RWPE1 (cell line): ENCODE measurements around the gene EPS8L1.
A peak's percentile ranks its signal among the peaks of the same experiment; 100 is the strongest.

ENCODE experiments used
- CTCF ChIA-PET: fragments of 350-600 bp; sonication (Branson Sonifier 250); formaldehyde crosslinking; extraction: SDS; loops from one replicate; lab custom pipeline; 2021; lab: Yijun Ruan, JAX
- POLR2A ChIA-PET: fragments of 400-600 bp; formaldehyde crosslinking; extraction: SDS; loops from one replicate; lab custom pipeline; 2020; ENCODE audit warnings: antibody characterized with exemption; ENCODE audit not compliant: low non-redundant PET; lab: Yijun Ruan, JAX
- DNase-seq: peaks from one replicate; pipeline ENCODE4 v3.0.0; 2012; ENCODE audit warnings: low spot score
- H3K27ac ChIP-seq: fragments of 450-650 bp; 2 replicates; pipeline ENCODE4 v1.5.1; 2017
- TF ChIP-seq, protein P1 (sequence below): fragments of 450-650 bp; conservative IDR thresholded peaks from 2 replicates; pipeline ENCODE4 v1.5.1; 2017; ENCODE audit warnings: low read depth, mild to moderate bottlenecking

The EPS8L1 gene

DNA sequence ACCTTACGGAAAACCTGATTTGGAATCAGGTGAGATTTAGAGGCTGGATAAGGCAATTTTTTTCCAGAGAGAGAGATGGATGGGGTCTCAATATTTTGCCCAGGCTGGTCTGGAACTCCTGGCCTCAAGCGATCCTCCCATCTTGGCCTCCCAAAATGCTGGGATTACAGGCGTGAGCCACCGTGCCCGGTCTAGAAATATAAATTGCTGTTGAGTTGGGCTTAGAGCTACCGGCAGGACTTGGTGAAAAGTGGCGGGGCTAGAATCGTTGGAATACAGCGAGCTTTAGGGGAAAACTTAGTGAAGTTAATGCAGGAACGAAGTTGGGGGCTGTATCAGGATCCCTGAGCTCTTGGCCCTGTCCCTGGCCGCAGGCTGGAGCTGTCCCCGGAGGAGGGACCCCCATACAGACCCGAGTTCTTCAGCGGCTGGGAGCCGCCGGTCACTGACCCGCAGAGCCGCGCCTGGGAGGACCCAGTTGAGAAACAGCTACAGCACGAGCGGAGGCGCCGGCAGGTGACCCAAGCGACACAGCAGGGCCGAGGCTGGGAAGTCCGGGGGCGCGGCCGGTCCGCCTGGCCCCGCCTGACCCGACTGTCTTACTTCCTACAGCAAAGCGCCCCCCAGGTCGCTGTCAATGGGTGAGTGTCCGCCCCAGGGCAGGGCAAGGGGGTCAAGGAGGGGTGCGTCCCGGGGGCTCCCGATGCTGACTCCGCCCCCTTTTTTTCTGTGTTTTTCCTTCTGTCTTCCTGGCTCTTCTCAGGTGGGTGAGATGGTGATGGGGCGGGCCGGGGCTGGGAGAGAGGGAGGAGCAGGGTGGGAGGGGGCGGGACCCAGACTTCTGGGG, 7.6 kb downstream of the EPS8L1 start:
- CTCF ChIA-PET, result interaction anchor here (0.6 to 0.8 kb wide), 2 partner anchors 52 to 78 kb away, joined by 3 to 5 read pairs; no protein-coding TSS in a partner anchor
- DNase-seq, result no peak
- peak overlapping the region; percentile 35 for H3K27ac ChIP-seq
- TF ChIP-seq, protein P1, sequence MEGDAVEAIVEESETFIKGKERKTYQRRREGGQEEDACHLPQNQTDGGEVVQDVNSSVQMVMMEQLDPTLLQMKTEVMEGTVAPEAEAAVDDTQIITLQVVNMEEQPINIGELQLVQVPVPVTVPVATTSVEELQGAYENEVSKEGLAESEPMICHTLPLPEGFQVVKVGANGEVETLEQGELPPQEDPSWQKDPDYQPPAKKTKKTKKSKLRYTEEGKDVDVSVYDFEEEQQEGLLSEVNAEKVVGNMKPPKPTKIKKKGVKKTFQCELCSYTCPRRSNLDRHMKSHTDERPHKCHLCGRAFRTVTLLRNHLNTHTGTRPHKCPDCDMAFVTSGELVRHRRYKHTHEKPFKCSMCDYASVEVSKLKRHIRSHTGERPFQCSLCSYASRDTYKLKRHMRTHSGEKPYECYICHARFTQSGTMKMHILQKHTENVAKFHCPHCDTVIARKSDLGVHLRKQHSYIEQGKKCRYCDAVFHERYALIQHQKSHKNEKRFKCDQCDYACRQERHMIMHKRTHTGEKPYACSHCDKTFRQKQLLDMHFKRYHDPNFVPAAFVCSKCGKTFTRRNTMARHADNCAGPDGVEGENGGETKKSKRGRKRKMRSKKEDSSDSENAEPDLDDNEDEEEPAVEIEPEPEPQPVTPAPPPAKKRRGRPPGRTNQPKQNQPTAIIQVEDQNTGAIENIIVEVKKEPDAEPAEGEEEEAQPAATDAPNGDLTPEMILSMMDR, result no peak
- POLR2A ChIA-PET, result no interaction called here

DNA sequence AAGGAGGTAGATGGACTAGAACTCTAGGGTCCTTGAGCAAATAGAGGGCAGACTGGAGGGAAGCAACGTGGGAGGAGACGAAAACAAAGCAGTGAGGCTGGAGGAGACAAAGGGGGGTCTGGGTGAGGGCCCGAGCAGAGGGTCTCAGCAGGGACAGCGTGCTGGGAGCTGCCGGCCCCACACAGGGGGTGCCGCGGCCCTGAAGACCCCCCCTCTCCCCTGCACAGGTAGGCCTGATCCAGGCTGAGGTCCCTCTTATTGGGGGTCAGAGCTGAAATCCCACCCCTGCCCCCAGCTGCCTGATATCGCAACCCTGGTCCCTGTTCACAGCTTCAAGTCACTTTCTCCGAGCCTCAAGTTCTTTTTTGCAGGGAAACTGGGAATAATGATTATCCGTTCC, 8.7 kb downstream of the EPS8L1 start:
- no peak overlapping the region; the same call in 1 of the 2 replicates for H3K27ac ChIP-seq
- TF ChIP-seq, protein P1, result no peak
- CTCF ChIA-PET, result no interaction called here
- POLR2A ChIA-PET, result no interaction called here
- no peak for DNase-seq

DNA sequence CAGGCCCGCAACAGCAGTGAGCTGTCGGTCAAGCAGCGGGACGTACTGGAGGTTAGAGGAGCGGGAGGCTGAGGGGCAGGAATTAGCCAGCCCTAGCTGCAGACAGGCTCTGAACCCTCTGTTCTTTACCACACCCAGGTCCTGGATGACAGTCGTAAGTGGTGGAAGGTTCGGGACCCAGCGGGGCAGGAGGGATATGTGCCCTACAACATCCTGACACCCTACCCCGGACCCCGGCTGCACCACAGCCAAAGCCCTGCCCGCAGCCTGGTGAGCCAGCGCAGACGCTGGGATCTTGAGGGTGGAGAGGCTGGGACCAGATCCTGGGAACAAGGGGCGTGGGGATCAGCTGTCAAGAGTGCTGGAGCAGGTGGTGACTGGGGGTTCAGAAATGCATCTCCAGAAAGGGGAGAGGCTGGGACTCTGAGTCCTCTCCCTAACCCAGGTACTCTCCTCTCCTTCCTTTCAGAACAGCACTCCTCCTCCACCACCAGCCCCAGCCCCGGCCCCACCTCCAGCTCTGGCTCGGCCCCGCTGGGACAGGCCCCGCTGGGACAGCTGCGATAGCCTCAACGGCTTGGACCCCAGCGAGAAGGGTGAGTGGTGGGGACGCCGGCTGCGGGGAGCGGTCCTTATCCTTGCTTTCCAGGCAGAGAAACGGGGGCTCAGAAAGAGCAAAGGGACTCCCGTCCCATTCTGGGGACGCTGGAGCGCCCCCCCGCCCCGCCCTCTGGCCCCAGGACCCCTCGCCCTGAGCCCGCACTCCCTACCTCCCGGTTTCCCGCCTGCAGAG, 10.4 kb downstream of the EPS8L1 start:
- TF ChIP-seq, protein P1, result no peak
- CTCF ChIA-PET, result no interaction called here
- no peak for DNase-seq
- H3K27ac ChIP-seq, result no peak overlapping the region
- POLR2A ChIA-PET, result no interaction called here

DNA sequence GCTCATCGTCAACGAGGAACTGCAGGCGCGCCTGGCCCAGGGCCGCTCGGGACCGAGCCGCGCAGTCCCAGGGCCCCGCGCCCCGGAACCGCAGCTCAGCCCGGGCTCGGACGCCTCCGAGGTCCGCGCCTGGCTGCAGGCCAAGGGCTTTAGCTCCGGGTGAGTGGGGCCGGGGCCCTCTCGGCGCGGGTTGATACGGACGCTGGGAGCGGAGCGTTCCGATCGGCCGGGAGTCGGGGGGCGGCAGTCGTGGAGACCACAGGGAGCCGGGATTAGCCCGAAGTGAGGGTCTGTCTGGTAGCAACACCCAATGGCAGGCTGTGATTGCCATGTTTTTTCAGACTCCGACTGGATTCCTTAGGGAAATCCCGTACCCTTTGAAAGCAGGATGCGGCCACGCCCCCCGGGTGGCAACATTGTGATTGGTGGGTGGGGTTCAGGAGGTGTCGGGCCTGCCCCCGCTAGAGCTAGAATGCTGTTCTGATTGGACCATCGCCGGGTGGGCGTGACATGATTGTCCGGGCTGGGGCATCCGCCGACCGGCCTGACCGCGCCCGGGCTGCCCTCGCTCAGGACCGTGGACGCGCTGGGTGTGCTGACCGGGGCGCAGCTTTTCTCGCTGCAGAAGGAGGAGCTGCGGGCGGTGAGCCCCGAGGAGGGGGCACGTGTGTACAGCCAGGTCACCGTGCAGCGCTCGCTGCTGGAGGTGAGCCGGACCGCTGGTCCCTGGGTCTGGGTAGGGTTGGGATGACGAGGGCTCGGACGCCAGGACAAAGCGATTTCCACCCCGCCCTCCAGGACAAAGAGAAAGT, 11.3 kb downstream of the EPS8L1 start:
- TF ChIP-seq, protein P1, result no peak
- CTCF ChIA-PET, result interaction anchor here (1.3 kb wide), 1 partner anchor 13 kb away, joined by 3 read pairs; no protein-coding TSS in a partner anchor
- POLR2A ChIA-PET, result no interaction called here
- peak overlapping the region; percentile 54; the same call in 1 of the 2 replicates for H3K27ac ChIP-seq
- peak; percentile 74 for DNase-seq

DNA sequence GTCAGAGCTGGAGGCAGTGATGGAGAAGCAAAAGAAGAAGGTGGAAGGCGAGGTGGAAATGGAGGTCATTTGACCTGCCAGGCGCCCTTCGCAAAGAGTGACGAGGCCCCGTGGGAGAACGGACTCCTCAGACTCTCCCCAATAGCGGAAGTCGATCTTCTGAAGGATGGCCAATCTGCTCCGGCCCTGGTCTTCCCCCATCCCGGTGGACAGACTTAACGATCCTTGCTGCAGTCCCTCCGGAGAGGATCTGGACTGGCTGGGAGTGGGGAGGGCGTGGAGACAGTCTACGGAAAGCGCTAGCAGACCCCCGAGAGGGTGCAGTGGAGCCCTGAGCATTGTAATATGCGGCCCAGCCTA, 11.9 kb downstream of the EPS8L1 start:
- no peak for DNase-seq
- POLR2A ChIA-PET, result no interaction called here

More for the DNA sequence above, 11.9 kb downstream of the EPS8L1 start:
- peak overlapping the region; percentile 54 for H3K27ac ChIP-seq
- CTCF ChIA-PET, result interaction anchor here (0.5 to 1.3 kb wide), 3 partner anchors 12 to 417 kb away, joined by 3 to 4 read pairs (median 3); no protein-coding TSS in a partner anchor
- TF ChIP-seq, protein P1, result no peak
